HFF-Myc (cell line): ENCODE measurements around the gene TTC39B.

ENCODE experiments used
- DNase-seq: peaks from one replicate; pipeline ENCODE4 v3.0.0-alpha.2; 2011; ENCODE audit warnings: low read depth; ENCODE audit errors: extremely low read depth
- H3K4me3 ChIP-seq: replicated peaks from 2 replicates; pipeline ENCODE4 v1.5.1; 2011; ENCODE audit warnings: low read depth, mild to moderate bottlenecking, control low read depth, low read length
- TF ChIP-seq, protein P1 (sequence below): IDR thresholded peaks from 2 replicates; pipeline ENCODE4 v1.5.1; 2012; ENCODE audit warnings: mild to moderate bottlenecking, low read depth, low read length, control low read depth; ENCODE audit errors: missing control alignments

TTC39B gene

DNA sequence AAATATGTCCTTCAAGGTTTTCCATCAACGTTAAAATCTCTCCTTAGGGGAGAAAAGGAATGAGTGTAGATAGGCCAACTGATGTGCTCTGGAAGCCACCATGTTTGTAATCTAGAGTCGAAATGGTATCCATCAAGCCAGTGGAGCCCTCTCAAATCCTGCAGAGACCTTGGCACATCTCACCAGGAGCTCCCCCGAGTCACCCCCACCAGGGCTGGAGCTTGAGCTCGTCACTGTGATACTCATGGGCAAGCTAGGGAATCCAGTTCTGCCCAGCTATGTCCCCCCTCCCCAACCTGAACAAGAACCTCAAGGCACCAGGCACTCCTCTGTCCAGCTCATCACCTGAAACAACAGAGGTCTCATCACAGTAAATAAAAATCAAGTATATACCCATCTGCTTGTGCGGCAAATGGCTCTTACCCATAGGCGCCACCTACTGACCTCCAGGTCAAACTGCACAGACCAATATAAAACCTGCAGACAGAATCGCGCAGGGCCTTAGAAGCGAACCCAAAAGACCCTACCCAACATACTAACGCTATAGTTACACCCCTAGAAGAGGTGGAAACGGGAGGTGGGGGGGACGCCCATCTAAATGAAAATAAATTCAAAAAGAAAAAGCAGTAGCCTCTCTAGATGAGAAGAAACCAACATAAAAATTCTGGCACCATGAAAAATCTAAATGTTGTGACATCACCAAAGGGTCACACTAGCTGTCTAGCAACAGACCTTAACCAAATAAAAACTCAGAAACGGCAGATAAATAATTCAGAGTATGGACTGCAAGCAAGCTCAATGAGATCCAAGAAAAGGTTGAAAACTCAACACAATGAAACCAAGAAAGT lies 75.0 kb downstream of the TTC39B start:
- no peak overlapping the region for H3K4me3 ChIP-seq
- no peak for DNase-seq
- TF ChIP-seq, protein P1, sequence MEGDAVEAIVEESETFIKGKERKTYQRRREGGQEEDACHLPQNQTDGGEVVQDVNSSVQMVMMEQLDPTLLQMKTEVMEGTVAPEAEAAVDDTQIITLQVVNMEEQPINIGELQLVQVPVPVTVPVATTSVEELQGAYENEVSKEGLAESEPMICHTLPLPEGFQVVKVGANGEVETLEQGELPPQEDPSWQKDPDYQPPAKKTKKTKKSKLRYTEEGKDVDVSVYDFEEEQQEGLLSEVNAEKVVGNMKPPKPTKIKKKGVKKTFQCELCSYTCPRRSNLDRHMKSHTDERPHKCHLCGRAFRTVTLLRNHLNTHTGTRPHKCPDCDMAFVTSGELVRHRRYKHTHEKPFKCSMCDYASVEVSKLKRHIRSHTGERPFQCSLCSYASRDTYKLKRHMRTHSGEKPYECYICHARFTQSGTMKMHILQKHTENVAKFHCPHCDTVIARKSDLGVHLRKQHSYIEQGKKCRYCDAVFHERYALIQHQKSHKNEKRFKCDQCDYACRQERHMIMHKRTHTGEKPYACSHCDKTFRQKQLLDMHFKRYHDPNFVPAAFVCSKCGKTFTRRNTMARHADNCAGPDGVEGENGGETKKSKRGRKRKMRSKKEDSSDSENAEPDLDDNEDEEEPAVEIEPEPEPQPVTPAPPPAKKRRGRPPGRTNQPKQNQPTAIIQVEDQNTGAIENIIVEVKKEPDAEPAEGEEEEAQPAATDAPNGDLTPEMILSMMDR: peak; percentile 73

DNA sequence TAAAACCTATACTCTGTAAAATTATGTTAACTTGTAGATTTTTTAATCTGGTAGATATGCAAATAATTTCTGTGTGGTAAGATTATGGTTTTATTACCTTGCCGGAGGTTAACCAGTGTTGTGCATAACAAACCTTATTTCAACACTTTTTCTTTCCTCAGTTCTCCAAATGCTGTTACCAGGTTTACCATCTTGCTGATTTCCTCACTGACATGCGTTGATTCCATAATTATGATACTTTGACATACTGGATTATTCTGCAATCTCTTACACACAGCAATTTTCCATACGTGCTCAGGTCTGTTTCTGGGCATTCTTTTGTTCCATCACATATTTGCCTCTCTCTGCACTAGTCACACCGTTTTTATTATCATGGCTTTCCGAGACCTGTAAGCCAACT lies 77.6 kb downstream of the TTC39B start:
- H3K4me3 ChIP-seq: no peak overlapping the region
- TF ChIP-seq, protein P1: no peak
- no peak for DNase-seq

DNA sequence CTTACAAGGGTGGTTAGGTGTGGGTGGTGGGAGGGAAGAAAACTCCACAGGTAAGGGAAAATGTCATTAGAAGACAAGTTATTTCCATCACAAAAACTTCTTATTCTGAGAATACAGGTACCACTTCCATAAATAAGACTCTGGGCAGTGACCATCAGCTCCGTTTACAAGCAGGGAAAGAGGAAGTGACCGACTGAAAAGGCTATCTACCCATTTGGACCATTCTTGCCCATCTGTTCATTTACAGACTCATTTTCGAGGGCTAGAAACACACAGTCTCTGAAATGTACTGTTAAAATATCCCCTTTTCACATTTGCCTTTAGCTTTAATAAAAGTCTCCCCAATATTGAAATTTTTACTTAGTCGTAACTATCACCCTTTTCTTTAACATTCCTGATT lies 79.5 kb downstream of the TTC39B start:
- DNase-seq: no peak
- TF ChIP-seq, protein P1: no peak
- H3K4me3 ChIP-seq: no peak overlapping the region

DNA sequence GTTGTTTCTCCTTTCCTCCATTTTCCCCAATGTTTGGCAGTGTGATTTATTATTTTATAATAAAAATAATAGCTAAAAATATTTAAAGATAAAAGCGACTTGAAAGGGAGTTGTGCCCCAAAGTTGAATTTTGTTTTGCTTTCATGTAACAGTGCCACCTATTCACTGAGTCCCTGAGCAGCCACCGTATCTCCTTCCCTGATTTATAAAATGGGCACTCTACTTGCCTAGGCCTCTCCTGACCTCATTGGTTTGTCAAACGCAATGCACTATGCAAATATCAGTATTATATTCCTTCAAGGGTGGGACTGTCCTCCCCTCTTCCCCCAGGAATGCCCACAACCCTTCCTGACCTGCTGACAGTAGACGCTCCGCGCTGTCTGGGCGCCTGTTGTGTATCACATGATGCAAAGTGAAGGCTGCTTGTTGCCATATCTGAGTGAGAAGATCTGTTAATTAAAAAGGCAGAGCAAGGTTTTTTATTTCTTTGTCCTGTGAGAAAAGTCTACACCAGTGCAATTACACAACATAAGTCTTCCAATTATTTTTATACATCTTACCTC lies 81.4 kb downstream of the TTC39B start:
- TF ChIP-seq, protein P1: no peak
- no peak for DNase-seq
- H3K4me3 ChIP-seq: no peak overlapping the region

DNA sequence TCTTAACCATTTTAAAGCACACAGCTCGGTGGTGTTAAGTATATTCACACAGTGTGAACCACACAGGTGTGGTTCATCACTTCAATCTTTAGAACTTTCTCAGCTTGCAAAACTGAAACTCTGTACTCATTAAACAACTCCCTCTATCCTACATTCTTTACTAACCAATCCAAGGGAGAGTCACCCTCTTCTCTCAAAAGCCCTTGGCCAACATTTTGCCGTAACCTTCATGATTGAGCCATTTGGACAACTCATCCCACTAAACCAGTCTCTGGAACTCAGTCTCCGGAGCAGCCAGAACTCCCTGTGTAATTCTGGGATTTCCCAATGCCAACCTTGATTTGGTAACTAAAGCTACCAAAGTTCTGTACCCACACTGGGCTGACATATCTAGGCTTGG lies 84.7 kb downstream of the TTC39B start:
- TF ChIP-seq, protein P1: no peak
- H3K4me3 ChIP-seq: no peak overlapping the region
- no peak for DNase-seq

DNA sequence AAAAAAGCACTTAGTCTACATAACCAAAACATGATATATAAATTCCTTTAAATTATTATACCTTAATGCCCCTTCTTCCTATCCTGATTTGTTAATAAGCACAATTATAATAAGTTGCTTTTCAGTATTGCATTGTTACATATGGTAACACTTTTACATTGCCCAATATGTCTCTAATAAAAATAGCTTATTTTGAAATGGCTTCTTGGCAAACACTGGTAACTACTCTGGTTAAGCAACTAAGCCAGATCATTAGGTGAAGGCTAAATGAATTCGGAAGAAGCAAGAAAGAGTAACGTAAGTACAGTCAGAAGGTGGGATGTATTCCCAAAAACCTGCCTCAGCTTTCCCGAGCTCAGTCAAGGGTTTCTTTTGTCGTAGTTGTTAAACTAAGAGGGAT lies 85.3 kb downstream of the TTC39B start:
- TF ChIP-seq, protein P1: no peak
- no peak overlapping the region for H3K4me3 ChIP-seq
- no peak for DNase-seq
